Colonic mucosa (tissue), 4 donors: ENCODE results near the gene ELMOD3. TPM values are rescaled to one million over a fixed set of nuclear protein-coding genes. Genes with fewer than 3 reads are reported as not detected.
"Not testable (repeated sequence)": the region's sequence is repeated elsewhere in the genome, so short reads cannot be mapped to it uniquely, and the experiment has no call there.

ENCODE experiments used
- DNase-seq: peaks from one replicate; pipeline ENCODE4 v3.0.0-alpha.2; 2020
- H3K27ac ChIP-seq: fragments of 200-600 bp; one replicate; pipeline ENCODE4 v1.8.0; 2021
- H3K27me3 ChIP-seq: fragments of 200-600 bp; one replicate; pipeline ENCODE4 v1.8.0; 2021
- H3K36me3 ChIP-seq: fragments of 200-600 bp; one replicate; pipeline ENCODE4 v1.8.0; 2021
- H3K4me1 ChIP-seq: fragments of 200-600 bp; one replicate; pipeline ENCODE4 v1.8.0; 2021; ENCODE audit warnings: mild to moderate bottlenecking
- H3K4me3 ChIP-seq: fragments of 200-600 bp; one replicate; pipeline ENCODE4 v1.8.0; 2021
- H3K9ac ChIP-seq, 2 donors: one replicate each; pipeline ENCODE4 v1.7.0; 2013; ENCODE audit warnings: control low read depth in 2 of 2, low read depth in 2 of 2, low read length in 2 of 2
- H3K9me3 ChIP-seq: fragments of 200-600 bp; one replicate; pipeline ENCODE4 v1.8.0; 2021
- intact Hi-C: fragments of 100-400 bp; cut with DNase I; formaldehyde crosslinking; loops from one replicate; pipeline ENCODE4 v1.14.1; 2022
- total RNA-seq, 2 donors: library from RNA; stranded (reverse); fragmentation: NEBNext Ultra II Directional in 1 of 2; extraction: Animal tissue kit (Norgen Biotek cat#: 25700) in 1 of 2; gene quantifications; one replicate each; pipeline ENCODE4 v1.2.1, GENCODE V29; 2021
- TF ChIP-seq, protein P1 (sequence below): fragments of 200-600 bp; IDR thresholded peaks from one replicate; pipeline ENCODE4 v1.8.0; 2022; ENCODE audit warnings: antibody characterized with exemption, mild to moderate bottlenecking
- donor health status: healthy.
- donor health status: DM: no; HTN: no; CAD: no.
- donor health status: DM: no; HTN: no; CAD: no.

Gene ELMOD3
- total RNA-seq, 2 donors from 2014 or later = 13.4 to 19.4 TPM

DNA sequence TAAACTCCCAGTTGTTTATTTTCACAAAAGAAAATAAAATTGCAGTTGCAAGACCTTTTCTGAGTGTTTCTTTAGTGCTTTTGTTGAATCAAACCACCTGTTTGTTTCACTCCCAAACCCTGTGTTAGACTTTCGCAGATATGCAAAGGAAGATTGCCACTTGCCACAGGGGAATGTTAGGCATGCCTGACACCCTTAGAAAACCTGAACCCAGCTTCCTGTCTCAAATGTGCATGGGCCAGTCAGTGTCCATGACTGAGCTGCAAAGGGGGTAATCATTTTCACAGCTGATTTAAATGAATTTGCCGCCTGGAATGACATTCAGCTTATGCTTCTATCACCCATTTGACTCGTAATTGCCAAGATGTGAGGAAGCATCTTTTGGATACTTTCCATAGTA lies 44.2 kb upstream of the ELMOD3 start:
- Histone ChIP-seq H3K9ac (no peak overlapping the region), H3K27me3 (no peaks in the 10 kb centered on the region), H3K4me3 (no peak overlapping the region), H3K9me3 (no peaks in the 10 kb centered on the region), H3K4me1 (peaks cover 9% of the 10 kb centered on the region), H3K36me3 (no peaks in the 10 kb centered on the region), H3K27ac (no peak overlapping the region)
- TF ChIP-seq, protein P1, sequence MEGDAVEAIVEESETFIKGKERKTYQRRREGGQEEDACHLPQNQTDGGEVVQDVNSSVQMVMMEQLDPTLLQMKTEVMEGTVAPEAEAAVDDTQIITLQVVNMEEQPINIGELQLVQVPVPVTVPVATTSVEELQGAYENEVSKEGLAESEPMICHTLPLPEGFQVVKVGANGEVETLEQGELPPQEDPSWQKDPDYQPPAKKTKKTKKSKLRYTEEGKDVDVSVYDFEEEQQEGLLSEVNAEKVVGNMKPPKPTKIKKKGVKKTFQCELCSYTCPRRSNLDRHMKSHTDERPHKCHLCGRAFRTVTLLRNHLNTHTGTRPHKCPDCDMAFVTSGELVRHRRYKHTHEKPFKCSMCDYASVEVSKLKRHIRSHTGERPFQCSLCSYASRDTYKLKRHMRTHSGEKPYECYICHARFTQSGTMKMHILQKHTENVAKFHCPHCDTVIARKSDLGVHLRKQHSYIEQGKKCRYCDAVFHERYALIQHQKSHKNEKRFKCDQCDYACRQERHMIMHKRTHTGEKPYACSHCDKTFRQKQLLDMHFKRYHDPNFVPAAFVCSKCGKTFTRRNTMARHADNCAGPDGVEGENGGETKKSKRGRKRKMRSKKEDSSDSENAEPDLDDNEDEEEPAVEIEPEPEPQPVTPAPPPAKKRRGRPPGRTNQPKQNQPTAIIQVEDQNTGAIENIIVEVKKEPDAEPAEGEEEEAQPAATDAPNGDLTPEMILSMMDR = no peak
- intact Hi-C loops = no loop called here
- no peak for DNase-seq

GRCh38 chr2:85312404-85312803 lies 42.2 kb upstream of the ELMOD3 start:
- TF ChIP-seq, protein P1 = no peak
- no peak overlapping the region for H3K9ac ChIP-seq

DNA sequence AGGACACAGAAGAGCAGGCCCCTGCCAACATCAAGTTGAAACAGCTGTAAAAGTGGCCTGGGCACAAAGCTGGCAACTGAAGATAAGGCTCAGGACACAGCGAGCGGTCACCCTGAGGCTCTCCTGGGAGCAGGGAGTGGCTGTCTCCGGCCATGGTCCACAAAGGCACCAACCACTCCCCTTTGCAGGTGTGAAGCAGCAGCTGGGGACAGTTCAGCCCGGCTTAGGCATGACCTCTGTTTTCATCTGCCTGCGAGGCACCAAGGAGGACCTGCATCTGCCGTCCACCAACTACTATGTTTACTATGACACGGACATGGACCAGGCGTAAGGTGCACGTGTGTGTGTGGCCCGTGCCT lies 39.7 kb upstream of the ELMOD3 start:
- DNase-seq = no peak
- H3K9ac ChIP-seq = no peak overlapping the region
- intact Hi-C loops = no loop called here
- no peaks in the 10 kb centered on the region for H3K9me3 ChIP-seq
- H3K36me3 ChIP-seq = peaks cover 6% of the 10 kb centered on the region
- no peak overlapping the region for H3K27ac ChIP-seq
- no peak overlapping the region for H3K4me3 ChIP-seq
- H3K27me3 ChIP-seq = no peaks in the 10 kb centered on the region
- TF ChIP-seq, protein P1 = no peak
- no peaks in the 10 kb centered on the region for H3K4me1 ChIP-seq

More at GRCh38 chr2:85312404-85312803, 42.2 kb upstream of the ELMOD3 start:
- no peak for DNase-seq
- Histone ChIP-seq H3K36me3 (peaks cover 5% of the 10 kb centered on the region), H3K4me1 (peaks cover 9% of the 10 kb centered on the region), H3K27me3 (no peaks in the 10 kb centered on the region), H3K4me3 (no peak overlapping the region), H3K9me3 (no peaks in the 10 kb centered on the region), H3K27ac (no peak overlapping the region)
- intact Hi-C loops = no loop called here

GRCh38 chr2:85315921-85316320 lies 38.6 kb upstream of the ELMOD3 start:
- H3K4me3 ChIP-seq, H3K9me3 ChIP-seq, H3K9ac ChIP-seq, H3K4me1 ChIP-seq, H3K36me3 ChIP-seq, H3K27ac ChIP-seq, DNase-seq, intact Hi-C loops, H3K27me3 ChIP-seq: not testable (repeated sequence)

DNA sequence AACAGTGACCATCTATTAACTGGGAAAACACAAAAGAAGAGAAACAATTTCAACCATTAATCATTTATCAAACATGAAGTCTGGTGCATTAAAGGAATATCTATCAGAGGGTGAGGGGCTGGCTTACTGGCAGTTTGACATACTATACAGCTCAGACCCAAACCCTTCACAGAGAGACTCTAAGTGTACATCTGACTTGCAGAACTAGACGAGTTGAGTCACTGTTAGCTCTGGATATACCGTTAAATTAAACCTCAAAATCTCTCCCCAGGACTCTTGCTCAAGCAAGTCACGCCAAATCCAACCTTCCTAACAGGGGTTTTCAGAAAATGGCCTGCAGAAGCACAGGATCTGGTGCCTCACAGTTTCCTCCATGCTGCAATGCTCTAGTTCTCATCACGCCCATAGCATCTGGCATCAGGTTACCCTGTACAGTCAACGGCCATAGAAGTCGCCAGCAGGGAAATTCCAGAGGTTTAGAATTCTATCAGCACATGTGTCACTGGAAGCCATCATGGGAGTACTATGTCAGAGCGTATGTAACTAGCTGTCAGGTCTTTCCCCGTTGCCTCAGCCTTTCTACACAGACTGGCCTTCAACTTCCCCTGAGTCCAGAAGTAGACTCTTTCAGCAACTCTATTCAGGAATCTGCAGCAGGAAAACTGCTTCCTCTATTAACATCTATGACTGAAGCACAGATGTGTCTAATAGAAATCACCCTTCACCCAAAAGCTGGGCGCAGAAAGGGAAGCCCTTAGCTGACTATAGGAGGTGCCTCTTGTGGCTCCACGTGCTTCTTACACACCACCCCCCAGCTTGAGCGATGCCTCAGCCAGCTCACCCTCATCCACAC lies 36.1 kb upstream of the ELMOD3 start:
- Histone ChIP-seq H3K36me3 (peaks cover 6% of the 10 kb centered on the region), H3K9me3 (no peaks in the 10 kb centered on the region), H3K9ac (no peak overlapping the region), H3K27me3 (no peaks in the 10 kb centered on the region), H3K4me3 (no peak overlapping the region), H3K27ac (no peak overlapping the region), H3K4me1 (no peaks in the 10 kb centered on the region)
- DNase-seq = no peak
- intact Hi-C loops = no loop called here
- TF ChIP-seq, protein P1 = no peak

DNA sequence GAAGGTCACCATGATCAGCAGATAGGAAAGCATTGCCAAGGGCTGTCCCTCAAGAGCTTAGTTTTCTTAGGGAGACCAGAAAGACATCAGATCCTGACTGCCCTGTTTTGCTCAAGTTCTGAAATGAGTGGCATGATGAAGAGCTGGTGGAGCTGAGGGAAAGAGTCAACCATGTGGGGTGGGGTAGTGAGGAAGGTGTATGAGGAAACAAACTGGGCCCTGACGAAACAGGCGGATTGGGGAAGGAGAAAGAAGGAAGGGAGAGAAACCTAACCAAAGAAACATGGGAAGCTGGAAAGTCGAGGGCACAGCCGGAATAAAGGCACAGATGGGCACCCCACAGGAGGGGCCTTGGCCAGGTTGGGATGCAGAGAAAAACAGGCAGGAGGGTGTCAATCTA lies 34.8 kb upstream of the ELMOD3 start:
- Histone ChIP-seq H3K9me3 (no peaks in the 10 kb centered on the region), H3K4me1 (peaks cover 7% of the 10 kb centered on the region), H3K27ac (no peak overlapping the region), H3K4me3 (no peak overlapping the region), H3K9ac (no peak overlapping the region), H3K36me3 (peaks cover 11% of the 10 kb centered on the region), H3K27me3 (no peaks in the 10 kb centered on the region)
- DNase-seq = no peak
- TF ChIP-seq, protein P1 = no peak
- intact Hi-C loops = no loop called here
